HCT116 (cell line): ENCODE measurements around the gene GIPR.

Source experiments
- EGR1 ChIP-seq: IDR thresholded peaks from 2 replicates; pipeline ENCODE4 v1.6.1; 2012; ENCODE audit warnings: low read depth
- POLR2A ChIP-seq: IDR thresholded peaks from 2 replicates; pipeline ENCODE4 v1.7.0; 2011; ENCODE audit warnings: borderline replicate concordance; ENCODE audit not compliant: insufficient read depth, insufficient read length; ENCODE audit errors: extremely low read depth
- POLR2AphosphoS5 ChIP-seq: IDR thresholded peaks from 2 replicates; pipeline ENCODE4 v1.6.1; 2011; ENCODE audit warnings: mild to moderate bottlenecking, low read depth, low read length, moderate library complexity
- SRF ChIP-seq: IDR thresholded peaks from 2 replicates; pipeline ENCODE4 v1.6.1; 2012; ENCODE audit warnings: low read depth
- YY1 ChIP-seq: IDR thresholded peaks from 2 replicates; pipeline ENCODE4 v1.6.1; 2011; ENCODE audit warnings: low read length, low read depth, moderate library complexity, mild to moderate bottlenecking; ENCODE audit not compliant: insufficient replicate concordance; ENCODE audit errors: extremely low read depth
- ZFX ChIP-seq: fragments of 450-650 bp; IDR thresholded peaks from 2 replicates; pipeline ENCODE4 v1.6.1; 2017
- TF ChIP-seq, protein P1 (sequence below), 3 experiments: fragments of 200-600 bp in 1 of 3; sonication (generic) in 1 of 3; IDR thresholded peaks in 2 of 3; conservative IDR thresholded peaks in 1 of 3; 2 replicates each; pipeline ENCODE4 v1.5.1; 2012 to 2017; ENCODE audit warnings: low read depth in 2 of 3, low read length in 2 of 3, antibody characterized with exemption in 1 of 3, borderline replicate concordance in 1 of 3, control low read depth in 1 of 3, mild to moderate bottlenecking in 1 of 3, mixed read lengths in 1 of 3, mixed run types in 1 of 3, moderate library complexity in 1 of 3; ENCODE audit not compliant: insufficient read depth in 1 of 3

- TF ChIP-seq POLR2A (no peak), ZFX (no peak), POLR2AphosphoS5 (no peak), YY1 (no peak), EGR1 (no peak), SRF (no peak)
- TF ChIP-seq, protein P1, sequence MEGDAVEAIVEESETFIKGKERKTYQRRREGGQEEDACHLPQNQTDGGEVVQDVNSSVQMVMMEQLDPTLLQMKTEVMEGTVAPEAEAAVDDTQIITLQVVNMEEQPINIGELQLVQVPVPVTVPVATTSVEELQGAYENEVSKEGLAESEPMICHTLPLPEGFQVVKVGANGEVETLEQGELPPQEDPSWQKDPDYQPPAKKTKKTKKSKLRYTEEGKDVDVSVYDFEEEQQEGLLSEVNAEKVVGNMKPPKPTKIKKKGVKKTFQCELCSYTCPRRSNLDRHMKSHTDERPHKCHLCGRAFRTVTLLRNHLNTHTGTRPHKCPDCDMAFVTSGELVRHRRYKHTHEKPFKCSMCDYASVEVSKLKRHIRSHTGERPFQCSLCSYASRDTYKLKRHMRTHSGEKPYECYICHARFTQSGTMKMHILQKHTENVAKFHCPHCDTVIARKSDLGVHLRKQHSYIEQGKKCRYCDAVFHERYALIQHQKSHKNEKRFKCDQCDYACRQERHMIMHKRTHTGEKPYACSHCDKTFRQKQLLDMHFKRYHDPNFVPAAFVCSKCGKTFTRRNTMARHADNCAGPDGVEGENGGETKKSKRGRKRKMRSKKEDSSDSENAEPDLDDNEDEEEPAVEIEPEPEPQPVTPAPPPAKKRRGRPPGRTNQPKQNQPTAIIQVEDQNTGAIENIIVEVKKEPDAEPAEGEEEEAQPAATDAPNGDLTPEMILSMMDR (IDR thresholded peaks at IDR 0.05 in 2 of 3, conservative IDR thresholded peaks at IDR 0.05 in 1 of 3; ENCODE audit: borderline replicate concordance in 1 of 3, insufficient read depth in 1 of 3, low read depth in 2 of 3, low read length in 2 of 3), result no peak
Measured at GRCh38 chr19:45682117-45682516, 14.1 kb downstream of the GIPR start.
